GM19395 (cell line): Measurements from ENCODE around the gene MAB21L2.

Source experiments
- ATAC-seq: cut with Tn5 transposase; IDR thresholded peaks from one replicate; pipeline ENCODE4 v1.9.1; 2021; ENCODE audit warnings: mild to moderate bottlenecking, moderate library complexity; ENCODE audit not compliant: unreplicated experiment

Gene MAB21L2

GRCh38 chr4:150574678-150575077 lies 7.3 kb upstream of the MAB21L2 start:
- ATAC-seq: no peak

GRCh38 chr4:150577796-150578195 lies 4.2 kb upstream of the MAB21L2 start:
- no peak for ATAC-seq

- no peak for ATAC-seq
Measured at GRCh38 chr4:150578745-150579501, 3.0 kb upstream of the MAB21L2 start.

- no peak for ATAC-seq
Measured at GRCh38 chr4:150579551-150580234, 2.3 kb upstream of the MAB21L2 start.

- ATAC-seq: no peak
Measured at GRCh38 chr4:150580306-150580705, 1.6 kb upstream of the MAB21L2 start.

- ATAC-seq: no peak
Measured at GRCh38 chr4:150581056-150581605, 820 bp upstream of the MAB21L2 start.

- ATAC-seq: no peak
Measured at GRCh38 chr4:150581641-150582051, 305 bp upstream of the MAB21L2 start.

- no peak for ATAC-seq
Measured at GRCh38 chr4:150582873-150583286, 929 bp downstream of the MAB21L2 start.

- ATAC-seq: no peak
Measured at GRCh38 chr4:150583287-150584110, 1.5 kb downstream of the MAB21L2 start.

GRCh38 chr4:150584111-150584915 lies 2.4 kb downstream of the MAB21L2 start:
- no peak for ATAC-seq

- no peak for ATAC-seq
Measured at GRCh38 chr4:150585611-150586010, 3.7 kb downstream of the MAB21L2 start.

GRCh38 chr4:150586162-150586810 lies 4.3 kb downstream of the MAB21L2 start:
- no peak for ATAC-seq

- no peak for ATAC-seq
Measured at GRCh38 chr4:150588316-150588715, 6.4 kb downstream of the MAB21L2 start.

- no peak for ATAC-seq
Measured at GRCh38 chr4:150589157-150589556, 7.2 kb downstream of the MAB21L2 start.

- ATAC-seq: no peak
Measured at GRCh38 chr4:150590631-150591030, 8.7 kb downstream of the MAB21L2 start.

GRCh38 chr4:150591406-150591805 lies 9.5 kb downstream of the MAB21L2 start:
- ATAC-seq: no peak

- ATAC-seq: no peak
Measured at GRCh38 chr4:150591904-150592303, 10.0 kb downstream of the MAB21L2 start.

GRCh38 chr4:150593996-150594395 lies 12.0 kb downstream of the MAB21L2 start:
- ATAC-seq: no peak

- no peak for ATAC-seq
Measured at GRCh38 chr4:150598909-150599308, 17.0 kb downstream of the MAB21L2 start.

GRCh38 chr4:150599547-150599946 lies 17.6 kb downstream of the MAB21L2 start:
- ATAC-seq: no peak
